Medulla oblongata (tissue), 1 donor: ENCODE data around the gene B4GALT2.

Experiments used
- DNase-seq: peaks from one replicate; pipeline ENCODE4 v3.0.0-alpha.2; 2015; ENCODE audit errors: extremely low spot score

B4GALT2 gene

DNA sequence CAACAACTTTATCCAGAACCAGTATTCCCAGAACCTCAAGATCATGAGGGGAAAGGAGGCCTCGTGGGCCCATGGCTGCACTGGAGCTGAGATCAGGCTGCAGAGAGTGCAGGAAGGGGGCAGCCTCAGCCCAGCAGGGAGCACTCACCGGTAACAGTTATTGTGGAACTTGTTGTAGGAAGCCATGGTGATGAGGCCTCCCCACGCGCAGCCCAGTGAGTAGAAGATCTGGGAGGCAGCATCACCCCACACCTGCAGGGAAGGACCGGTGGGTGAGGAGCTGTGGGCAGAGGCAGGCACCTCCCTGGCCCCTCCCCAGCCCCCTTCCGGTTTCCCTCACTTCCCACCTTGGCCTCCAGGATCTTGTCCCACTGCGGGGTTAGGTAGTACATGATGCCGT, 23.2 kb downstream of the B4GALT2 start:
- no peak for DNase-seq

DNA sequence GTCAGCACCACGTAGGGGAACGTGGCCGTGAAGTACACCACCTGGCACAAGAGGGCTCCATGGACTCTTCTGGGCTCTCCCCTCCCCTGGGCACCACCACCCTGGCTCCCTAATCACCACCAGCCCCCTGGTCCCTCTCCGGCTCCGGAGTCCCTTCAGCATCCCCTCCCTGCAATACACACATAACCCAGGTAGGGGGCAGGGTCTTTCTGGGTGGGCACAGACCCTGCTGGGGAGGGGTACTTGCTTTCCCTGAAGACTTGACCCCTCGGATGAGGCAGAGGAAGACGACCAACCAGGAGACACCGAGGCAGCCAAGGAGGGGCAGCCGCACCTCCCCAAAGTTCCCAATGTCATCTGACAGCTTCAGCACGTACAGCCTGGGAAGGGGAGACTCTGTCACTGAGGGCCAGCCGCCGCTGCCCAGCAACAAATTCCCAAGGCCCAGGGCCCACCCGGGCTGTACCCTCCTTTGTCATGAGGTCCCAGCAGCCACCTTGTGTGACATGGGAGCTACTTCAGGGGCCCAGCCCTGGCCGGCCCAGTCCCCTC, 23.7 kb downstream of the B4GALT2 start:
- no peak for DNase-seq

DNA sequence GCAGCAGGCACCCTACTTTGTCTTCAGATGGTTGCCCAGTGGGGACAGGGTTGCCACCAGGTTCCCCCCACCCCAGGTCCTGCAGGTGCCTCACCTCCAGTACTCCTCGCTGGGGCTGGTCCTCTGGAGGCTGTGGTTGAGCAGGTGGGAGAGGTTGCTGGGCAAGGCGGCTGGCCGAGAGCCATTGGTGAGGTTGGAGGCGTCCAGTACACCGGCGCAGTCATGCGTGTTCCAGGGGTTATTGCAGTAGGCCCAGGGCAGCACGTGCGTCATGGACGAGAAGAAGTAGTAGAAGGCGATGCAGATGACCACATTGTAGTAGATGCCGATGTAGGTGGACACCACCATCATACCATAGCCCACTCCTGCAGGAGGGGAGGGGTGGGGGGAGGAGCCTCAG, 29.2 kb downstream of the B4GALT2 start:
- DNase-seq, result no peak

- peak; percentile 92 for DNase-seq
These were observed 32.0 kb downstream of the B4GALT2 start for GRCh38 chr1:44010935-44011471.

GRCh38 chr1:44012404-44012803, 33.4 kb downstream of the B4GALT2 start:
- peak; percentile 55 for DNase-seq

GRCh38 chr1:44012941-44013609, 34.1 kb downstream of the B4GALT2 start:
- DNase-seq, result peak; percentile 71

DNA sequence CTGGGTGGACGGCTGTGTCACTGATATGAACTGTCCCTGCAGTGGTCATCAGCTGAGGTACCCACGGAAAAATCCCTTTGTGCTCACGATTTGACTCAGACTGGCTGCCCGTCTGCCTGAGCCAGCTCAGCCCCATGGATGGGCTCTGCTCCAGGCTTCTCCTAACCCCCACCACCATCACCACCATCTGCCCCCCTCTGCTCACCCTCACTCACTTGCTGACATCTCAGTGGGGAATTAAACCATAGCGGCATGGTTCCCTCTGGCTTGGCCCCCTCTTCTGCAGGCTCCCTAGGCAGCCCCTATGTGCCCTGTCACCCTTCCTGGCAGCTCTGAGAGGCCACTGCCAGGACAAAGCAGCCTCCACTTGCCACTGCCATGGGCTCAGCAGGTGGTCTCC, 34.9 kb downstream of the B4GALT2 start:
- DNase-seq, result peak; percentile 44

- peak; percentile 59 for DNase-seq
These were observed 35.5 kb downstream of the B4GALT2 start for GRCh38 chr1:44014365-44015104.

DNA sequence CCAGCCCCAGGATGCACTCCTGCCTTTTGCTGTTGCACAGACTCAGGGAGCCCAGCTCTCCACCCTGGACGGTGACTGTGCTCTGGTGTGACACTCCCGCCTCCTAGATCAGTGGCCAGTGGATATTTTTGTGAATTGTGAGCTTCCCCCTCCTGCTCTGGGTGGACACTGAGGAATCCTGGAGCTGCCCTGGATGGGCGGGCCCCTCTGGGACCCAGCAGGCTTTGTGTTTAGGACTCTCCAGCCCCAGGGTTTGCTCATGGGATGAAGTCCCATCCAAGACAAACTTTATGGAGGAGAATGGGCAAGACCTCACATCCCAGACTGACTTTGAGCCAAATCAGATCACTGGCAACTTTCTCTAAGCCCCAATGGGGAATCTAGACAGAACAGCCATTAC, 36.2 kb downstream of the B4GALT2 start:
- DNase-seq, result peak; percentile 60

GRCh38 chr1:44016041-44016889, 37.3 kb downstream of the B4GALT2 start:
- DNase-seq, result peak; percentile 53

GRCh38 chr1:44016890-44017400, 37.9 kb downstream of the B4GALT2 start:
- peak; percentile 66 for DNase-seq

DNA sequence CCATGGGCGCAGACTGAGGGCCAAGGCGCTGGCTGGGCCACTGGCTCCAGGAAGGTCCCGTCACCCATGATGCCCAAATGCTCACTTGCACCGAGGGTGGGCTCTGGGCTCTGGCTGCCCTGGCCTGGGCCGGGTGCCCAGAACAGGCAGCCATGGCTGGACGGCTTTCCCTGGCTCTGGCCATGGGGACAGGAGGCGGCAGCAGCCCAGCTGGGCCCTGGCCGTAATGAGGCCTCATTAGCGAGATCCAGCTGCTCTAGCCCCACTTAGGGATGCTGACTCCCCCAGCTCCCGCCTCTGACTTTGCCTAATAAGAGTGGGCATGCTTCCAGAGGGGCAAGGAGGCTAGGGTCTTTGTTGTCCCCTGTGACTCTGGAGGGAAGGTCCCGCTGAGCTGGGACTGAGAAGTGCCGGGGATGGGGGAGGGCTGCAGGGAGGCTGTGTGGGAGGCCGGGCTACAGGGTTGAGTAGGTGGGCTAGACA, 40.5 kb downstream of the B4GALT2 start:
- peak; percentile 79 for DNase-seq

GRCh38 chr1:44020464-44020863, 41.5 kb downstream of the B4GALT2 start:
- DNase-seq, result no peak

DNA sequence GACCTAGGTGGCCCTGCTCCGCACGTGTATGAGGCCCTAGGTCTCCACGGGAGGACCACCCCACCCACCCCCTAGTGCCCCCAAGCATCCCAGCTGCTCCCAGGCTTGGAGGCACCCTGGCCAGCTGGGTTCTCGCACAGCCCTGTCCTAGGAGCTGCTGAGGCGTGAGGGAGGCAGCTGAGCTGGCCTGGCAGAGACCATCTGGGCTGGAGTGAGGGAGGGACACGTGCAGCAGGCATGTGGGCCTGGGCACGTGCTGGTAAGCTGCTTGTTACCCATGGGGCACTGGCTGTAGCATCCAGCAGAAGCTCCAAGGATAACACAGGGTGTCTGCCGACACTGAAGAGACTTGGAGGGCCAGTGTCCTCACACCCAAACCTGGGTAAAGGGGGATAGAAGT, 42.1 kb downstream of the B4GALT2 start:
- peak; percentile 22 for DNase-seq

GRCh38 chr1:44021581-44022321, 42.7 kb downstream of the B4GALT2 start:
- DNase-seq, result no peak

DNA sequence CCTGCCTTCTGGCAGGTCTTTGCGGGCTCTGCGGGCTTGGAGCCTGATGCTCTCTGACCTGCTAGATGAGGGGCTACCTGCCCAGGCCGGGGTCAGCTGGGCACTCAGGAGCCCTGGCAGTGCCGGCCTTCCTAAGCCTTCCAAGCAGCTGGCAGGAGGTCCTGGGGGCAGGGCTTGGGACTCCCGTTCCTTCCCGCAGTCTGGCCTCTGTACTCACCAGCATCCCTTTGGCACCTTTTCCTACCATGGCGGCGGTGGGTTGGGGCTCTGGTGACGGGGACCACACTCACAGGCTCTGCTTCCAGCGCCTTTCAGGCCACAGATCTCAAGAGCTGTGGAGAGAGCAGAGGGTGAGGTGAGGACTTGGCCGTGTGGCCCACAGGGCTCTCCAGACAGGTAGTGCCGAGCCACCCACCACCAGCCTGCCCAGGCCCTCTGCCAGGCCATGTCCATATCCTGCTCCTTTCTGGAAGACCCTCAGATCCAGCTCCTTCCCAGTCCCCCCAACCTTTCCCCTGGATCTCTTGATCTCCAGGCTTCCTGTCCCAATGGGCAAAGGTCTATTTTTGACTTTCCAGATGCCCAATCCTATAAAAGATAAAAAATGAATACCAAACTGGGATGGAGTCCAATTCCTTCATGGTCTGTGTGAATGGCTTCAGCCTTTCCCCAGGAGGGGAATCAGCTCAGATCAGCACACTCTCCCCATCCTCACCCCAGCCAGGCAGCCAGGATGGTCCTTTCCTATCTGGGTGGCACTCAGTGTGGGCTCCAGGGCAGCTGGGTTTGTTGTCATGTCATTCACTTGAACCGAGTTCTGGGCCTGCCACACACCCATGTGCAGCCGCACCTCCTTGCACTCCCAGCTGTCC, 45.3 kb downstream of the B4GALT2 start:
- no peak for DNase-seq

- no peak for DNase-seq
These were observed 46.0 kb downstream of the B4GALT2 start for GRCh38 chr1:44024903-44025525.

DNA sequence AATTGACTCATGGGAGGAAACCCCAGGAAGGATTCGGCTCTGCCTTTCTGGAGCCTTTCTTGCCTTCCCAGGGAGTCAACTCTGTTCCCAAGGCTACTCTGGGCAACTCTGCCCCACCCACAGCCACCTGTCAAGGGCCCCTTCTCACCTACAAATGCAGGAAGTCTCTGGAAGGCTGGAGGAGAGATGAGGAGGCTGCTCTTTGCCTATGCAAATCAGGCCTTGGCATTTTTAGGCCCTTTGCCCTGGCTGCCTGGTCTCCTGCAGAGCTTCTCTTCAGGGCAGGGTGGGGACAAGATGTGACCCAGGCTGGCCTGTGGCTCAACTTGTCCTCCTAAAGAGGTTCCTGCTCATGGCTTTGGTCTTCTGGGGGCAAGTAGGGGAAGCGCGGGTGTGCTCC, 46.8 kb downstream of the B4GALT2 start:
- DNase-seq, result no peak

GRCh38 chr1:44027320-44027719, 48.3 kb downstream of the B4GALT2 start:
- DNase-seq, result no peak
